GM12878 (cell line): Measurements from ENCODE around the gene PAX3. TPM values are rescaled to one million over a fixed set of nuclear protein-coding genes. Genes with fewer than 3 reads are reported as not detected.

Experiments used
- ATAC-seq: fragments of 200-7000 bp; cut with Tn5 transposase; 3 replicates; pipeline ENCODE4 v1.9.1; 2020; ENCODE audit warnings: mild to moderate bottlenecking, moderate library complexity
- BruUV-seq: library from RNA; stranded (reverse); fragments of 400-500 nt; replicated peaks from 2 replicates; lab custom pipeline; 2021; lab: Mats Ljungman, UMichigan
- CTCF ChIA-PET: fragments of 300-600 bp; sonication (Branson Sonifier 250); formaldehyde crosslinking; extraction: SDS; loops from one replicate; lab custom pipeline; 2021; ENCODE audit warnings: inconsistent platforms; lab: Yijun Ruan, JAX
- POLR2A ChIA-PET: fragments of 350-600 bp; formaldehyde crosslinking; extraction: SDS; loops from one replicate; lab custom pipeline; 2021; ENCODE audit warnings: inconsistent platforms; lab: Charles Lee
- RAD21 ChIA-PET: fragments of 300-600 bp; sonication (Branson Sonifier 250); formaldehyde crosslinking; loops from one replicate; lab custom pipeline; 2023; ENCODE audit warnings: antibody characterized with exemption; ENCODE audit not compliant: unreplicated experiment; lab: Charles Lee
- SMC1A ChIA-PET: fragments of 300-600 bp; sonication (Branson Sonifier 250); formaldehyde crosslinking; loops from one replicate; lab custom pipeline; 2023; ENCODE audit not compliant: unreplicated experiment, uncharacterized antibody; lab: Charles Lee
- DNase-seq: peaks from one replicate; pipeline ENCODE4 v3.0.0-alpha.2; 2011; ENCODE audit warnings: low read depth, low spot score
- FAIRE-seq: peaks from 3 replicates; lab custom pipeline; 2011; peaks lifted over from hg19 to GRCh38; lab: Jason Lieb, UNC
- H2AFZ ChIP-seq: 2 replicates; pipeline ENCODE4 v1.6.0; 2011; ENCODE audit warnings: low read depth, low read length, control low read depth; ENCODE audit not compliant: control insufficient read depth
- H3K27ac ChIP-seq: 2 replicates; pipeline ENCODE4 v1.5.1; 2011; ENCODE audit warnings: control low read depth; ENCODE audit not compliant: control insufficient read depth, insufficient read depth
- H3K27me3 ChIP-seq, 2 experiments: replicated peaks in 1 of 2; 2 replicates each; pipeline versions ENCODE4 v1.6.0 to v1.6.1; 2011; ENCODE audit warnings: low read length in 1 of 2; ENCODE audit not compliant: control insufficient read depth in 2 of 2, insufficient read depth in 2 of 2
- H3K36me3 ChIP-seq, 2 experiments: 2 replicates each; pipeline ENCODE4 v1.5.1; 2011; ENCODE audit warnings: low read length in 1 of 2; ENCODE audit not compliant: control insufficient read depth in 2 of 2, insufficient read depth in 2 of 2
- H3K4me1 ChIP-seq: 2 replicates; pipeline ENCODE4 v1.6.1; 2011; ENCODE audit warnings: mild to moderate bottlenecking, low read length, moderate library complexity, mixed read lengths; ENCODE audit not compliant: control insufficient read depth, insufficient read depth
- H3K4me2 ChIP-seq: 2 replicates; pipeline ENCODE4 v1.6.0; 2011; ENCODE audit warnings: control low read depth; ENCODE audit not compliant: control insufficient read depth, insufficient read depth
- H3K4me3 ChIP-seq: fragments of 200-600 bp; sonication (generic); 2 replicates; pipeline ENCODE4 v1.5.1; 2016
- H3K79me2 ChIP-seq: 2 replicates; pipeline ENCODE4 v1.6.0; 2011; ENCODE audit warnings: low read length; ENCODE audit not compliant: control insufficient read depth, insufficient read depth
- H3K9ac ChIP-seq: 2 replicates; pipeline ENCODE4 v1.8.0; 2011; ENCODE audit warnings: low read length, control low read depth, mixed read lengths; ENCODE audit not compliant: control insufficient read depth, insufficient read depth
- H3K9me3 ChIP-seq: replicated peaks from 3 replicates; pipeline ENCODE4 v1.5.1; 2011; ENCODE audit warnings: mild to moderate bottlenecking, low read length; ENCODE audit not compliant: control insufficient read depth, insufficient read depth
- H4K20me1 ChIP-seq: 2 replicates; pipeline ENCODE4 v1.6.0; 2011; ENCODE audit not compliant: control insufficient read depth, insufficient read depth
- FOXK2 ChIP-seq: fragments of 450-650 bp; IDR thresholded peaks from 2 replicates; pipeline ENCODE4 v1.6.1; 2017; ENCODE audit warnings: mild to moderate bottlenecking, moderate library complexity
- HCFC1 ChIP-seq: fragments of 150-350 bp; IDR thresholded peaks from 2 replicates; pipeline ENCODE4 v1.6.1; 2014; ENCODE audit warnings: low read length
- MTA2 ChIP-seq: fragments of 450-650 bp; IDR thresholded peaks from 2 replicates; pipeline ENCODE4 v1.6.1; 2016; ENCODE audit warnings: low read depth, mild to moderate bottlenecking, moderate library complexity
- NR2F1 ChIP-seq: fragments of 450-650 bp; conservative IDR thresholded peaks from 2 replicates; pipeline ENCODE4 v1.6.1; 2017; ENCODE audit warnings: mild to moderate bottlenecking
- PAX5 ChIP-seq: IDR thresholded peaks from 2 replicates; pipeline ENCODE4 v1.6.1; 2011; ENCODE audit warnings: low read depth, low read length, borderline replicate concordance
- RELA ChIP-seq: fragments of 450-650 bp; IDR thresholded peaks from 2 replicates; pipeline ENCODE4 v1.8.0; 2014; ENCODE audit warnings: borderline replicate concordance; ENCODE audit not compliant: partially characterized antibody
- SMARCA5 ChIP-seq: fragments of 450-650 bp; IDR thresholded peaks from 2 replicates; pipeline ENCODE4 v1.6.1; 2017; ENCODE audit warnings: mild to moderate bottlenecking
- SUPT20H ChIP-seq: IDR thresholded peaks from 2 replicates; pipeline ENCODE4 v1.6.1; 2011; ENCODE audit warnings: low read depth, mild to moderate bottlenecking, low read length, moderate library complexity, borderline replicate concordance; ENCODE audit not compliant: control insufficient read depth
- YBX1 ChIP-seq: fragments of 450-650 bp; IDR thresholded peaks from 2 replicates; pipeline ENCODE4 v1.6.1; 2016; ENCODE audit warnings: antibody characterized with exemption
- ZBTB40 ChIP-seq: fragments of 450-650 bp; IDR thresholded peaks from 2 replicates; pipeline ENCODE4 v1.6.1; 2016; ENCODE audit warnings: mild to moderate bottlenecking, moderate library complexity, borderline replicate concordance
- WGBS: methylation state at CpG from one replicate; pipeline ENCODE4 v1.1.6; 2016; ENCODE audit warnings: low lambda C conversion rate; ENCODE audit not compliant: insufficient replicate concordance, insufficient coverage; ENCODE audit errors: missing lambda C conversion rate; 5-methylcytosine and 5-hydroxymethylcytosine counted together
- in situ Hi-C: fragments of 300-500 bp; cut with MboI; formaldehyde crosslinking; loops from 9 replicates; pipeline ENCODE4 v1.14.3; 2018; ENCODE audit warnings: mixed read lengths
- intact Hi-C: fragments of 100-400 bp; cut with micrococcal nuclease; formaldehyde crosslinking; loops from one replicate; pipeline ENCODE4 v1.14.2; 2022; ENCODE audit not compliant: unreplicated experiment
- polyA plus RNA-seq, 11 experiments: library from polyadenylated mRNA; depleted of rRNA in 4 of 11; unstranded in 6 of 11; stranded (reverse) in 5 of 11; fragments of >200 nt; fragmentation: Nextera tagmentation in 4 of 11; fragmentation: Illumina TruSeq in 1 of 11; extraction: Ambion mirVana in 4 of 11; extraction: Trizol in 1 of 11; gene quantifications; 1 replicate in 1 of 11; 2 replicates in 10 of 11; pipeline versions ENCODE4 v1.2.1 to v1.2.3, GENCODE V29; 2011 to 2016; ENCODE audit warnings: inconsistent platforms in 2 of 11, missing spikeins in 2 of 11, low read depth in 1 of 11
- total RNA-seq, 4 experiments: library from RNA; depleted of rRNA in 3 of 4; stranded (reverse); fragments of >200 nt in 3 of 4; fragmentation: Illumina TruSeq in 1 of 4; extraction: Trizol in 1 of 4; gene quantifications; 2 replicates each; pipeline versions ENCODE4 v1.2.1 to v1.2.3, GENCODE V29; 2013 to 2021
- TF ChIP-seq, protein P1 (sequence below): fragments of 450-650 bp; IDR thresholded peaks from 2 replicates; pipeline ENCODE4 v1.6.1; 2016; ENCODE audit warnings: mild to moderate bottlenecking
- TF ChIP-seq, protein P2 (sequence below): fragments of 450-650 bp; IDR thresholded peaks from 2 replicates; pipeline ENCODE4 v1.6.1; 2017; ENCODE audit warnings: mild to moderate bottlenecking, moderate library complexity

PAX3 gene
- total and polyA plus RNA-seq, 10 of the 15 experiments (the other 5 are each of a cell fraction or from before 2014, with no cell fraction given): not detected

GRCh38 chr2:222284466-222284865, 14.3 kb downstream of the PAX3 start:
- ChIA-PET POLR2A (no interaction called here), RAD21 (no interaction called here), CTCF (no interaction called here), SMC1A (interaction anchor here (0.9 kb wide), 1 partner anchor 18 kb away, joined by 4 read pairs; no protein-coding TSS in a partner anchor)
- Histone ChIP-seq H3K9me3 (no peaks in the 10 kb centered on the region), H3K36me3 (no peaks in the 10 kb centered on the region), H3K4me2 (no peak overlapping the region), H3K27me3 (peaks cover 0 to 9% of the 10 kb centered on the region in 2 experiments; a peak in 3 of 4 replicates), H2AFZ (no peak overlapping the region), H3K9ac (no peak overlapping the region), H3K4me3 (no peak overlapping the region), H3K27ac (no peak overlapping the region), H3K79me2 (no peaks in the 10 kb centered on the region), H3K4me1 (no peaks in the 10 kb centered on the region), H4K20me1 (no peaks in the 10 kb centered on the region)
- TF ChIP-seq ZBTB40 (no peak), YBX1 (no peak), FOXK2 (no peak), MTA2 (no peak), SUPT20H (no peak), PAX5 (no peak), SMARCA5 (no peak), NR2F1 (no peak), RELA (no peak), HCFC1 (no peak)
- TF ChIP-seq, protein P1, sequence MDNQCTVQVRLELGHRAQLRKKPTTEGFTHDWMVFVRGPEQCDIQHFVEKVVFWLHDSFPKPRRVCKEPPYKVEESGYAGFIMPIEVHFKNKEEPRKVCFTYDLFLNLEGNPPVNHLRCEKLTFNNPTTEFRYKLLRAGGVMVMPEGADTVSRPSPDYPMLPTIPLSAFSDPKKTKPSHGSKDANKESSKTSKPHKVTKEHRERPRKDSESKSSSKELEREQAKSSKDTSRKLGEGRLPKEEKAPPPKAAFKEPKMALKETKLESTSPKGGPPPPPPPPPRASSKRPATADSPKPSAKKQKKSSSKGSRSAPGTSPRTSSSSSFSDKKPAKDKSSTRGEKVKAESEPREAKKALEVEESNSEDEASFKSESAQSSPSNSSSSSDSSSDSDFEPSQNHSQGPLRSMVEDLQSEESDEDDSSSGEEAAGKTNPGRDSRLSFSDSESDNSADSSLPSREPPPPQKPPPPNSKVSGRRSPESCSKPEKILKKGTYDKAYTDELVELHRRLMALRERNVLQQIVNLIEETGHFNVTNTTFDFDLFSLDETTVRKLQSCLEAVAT: no peak
- TF ChIP-seq, protein P2, sequence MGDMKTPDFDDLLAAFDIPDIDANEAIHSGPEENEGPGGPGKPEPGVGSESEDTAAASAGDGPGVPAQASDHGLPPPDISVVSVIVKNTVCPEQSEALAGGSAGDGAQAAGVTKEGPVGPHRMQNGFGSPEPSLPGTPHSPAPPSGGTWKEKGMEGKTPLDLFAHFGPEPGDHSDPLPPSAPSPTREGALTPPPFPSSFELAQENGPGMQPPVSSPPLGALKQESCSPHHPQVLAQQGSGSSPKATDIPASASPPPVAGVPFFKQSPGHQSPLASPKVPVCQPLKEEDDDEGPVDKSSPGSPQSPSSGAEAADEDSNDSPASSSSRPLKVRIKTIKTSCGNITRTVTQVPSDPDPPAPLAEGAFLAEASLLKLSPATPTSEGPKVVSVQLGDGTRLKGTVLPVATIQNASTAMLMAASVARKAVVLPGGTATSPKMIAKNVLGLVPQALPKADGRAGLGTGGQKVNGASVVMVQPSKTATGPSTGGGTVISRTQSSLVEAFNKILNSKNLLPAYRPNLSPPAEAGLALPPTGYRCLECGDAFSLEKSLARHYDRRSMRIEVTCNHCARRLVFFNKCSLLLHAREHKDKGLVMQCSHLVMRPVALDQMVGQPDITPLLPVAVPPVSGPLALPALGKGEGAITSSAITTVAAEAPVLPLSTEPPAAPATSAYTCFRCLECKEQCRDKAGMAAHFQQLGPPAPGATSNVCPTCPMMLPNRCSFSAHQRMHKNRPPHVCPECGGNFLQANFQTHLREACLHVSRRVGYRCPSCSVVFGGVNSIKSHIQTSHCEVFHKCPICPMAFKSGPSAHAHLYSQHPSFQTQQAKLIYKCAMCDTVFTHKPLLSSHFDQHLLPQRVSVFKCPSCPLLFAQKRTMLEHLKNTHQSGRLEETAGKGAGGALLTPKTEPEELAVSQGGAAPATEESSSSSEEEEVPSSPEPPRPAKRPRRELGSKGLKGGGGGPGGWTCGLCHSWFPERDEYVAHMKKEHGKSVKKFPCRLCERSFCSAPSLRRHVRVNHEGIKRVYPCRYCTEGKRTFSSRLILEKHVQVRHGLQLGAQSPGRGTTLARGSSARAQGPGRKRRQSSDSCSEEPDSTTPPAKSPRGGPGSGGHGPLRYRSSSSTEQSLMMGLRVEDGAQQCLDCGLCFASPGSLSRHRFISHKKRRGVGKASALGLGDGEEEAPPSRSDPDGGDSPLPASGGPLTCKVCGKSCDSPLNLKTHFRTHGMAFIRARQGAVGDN: no peak
- ATAC-seq (no peak), FAIRE-seq (no peak), DNase-seq (no peak)
- in situ Hi-C loops (no loop called here), intact Hi-C loops (no loop called here)
- BruUV-seq: no TSS peak
- WGBS: 1% methylated on average over 3 of the region's 3 CpGs
